Measurements from ENCODE around the gene UBE2G1. TPM values are rescaled to one million over a fixed set of nuclear protein-coding genes. Genes with fewer than 3 reads are reported as not detected.
A peak's percentile ranks its signal among the peaks of the same experiment; 100 is the strongest.

The UBE2G1 gene
- total and polyA plus RNA-seq, 9 donors: 54.4 to 73.9 (median 64.8) TPM

DNA sequence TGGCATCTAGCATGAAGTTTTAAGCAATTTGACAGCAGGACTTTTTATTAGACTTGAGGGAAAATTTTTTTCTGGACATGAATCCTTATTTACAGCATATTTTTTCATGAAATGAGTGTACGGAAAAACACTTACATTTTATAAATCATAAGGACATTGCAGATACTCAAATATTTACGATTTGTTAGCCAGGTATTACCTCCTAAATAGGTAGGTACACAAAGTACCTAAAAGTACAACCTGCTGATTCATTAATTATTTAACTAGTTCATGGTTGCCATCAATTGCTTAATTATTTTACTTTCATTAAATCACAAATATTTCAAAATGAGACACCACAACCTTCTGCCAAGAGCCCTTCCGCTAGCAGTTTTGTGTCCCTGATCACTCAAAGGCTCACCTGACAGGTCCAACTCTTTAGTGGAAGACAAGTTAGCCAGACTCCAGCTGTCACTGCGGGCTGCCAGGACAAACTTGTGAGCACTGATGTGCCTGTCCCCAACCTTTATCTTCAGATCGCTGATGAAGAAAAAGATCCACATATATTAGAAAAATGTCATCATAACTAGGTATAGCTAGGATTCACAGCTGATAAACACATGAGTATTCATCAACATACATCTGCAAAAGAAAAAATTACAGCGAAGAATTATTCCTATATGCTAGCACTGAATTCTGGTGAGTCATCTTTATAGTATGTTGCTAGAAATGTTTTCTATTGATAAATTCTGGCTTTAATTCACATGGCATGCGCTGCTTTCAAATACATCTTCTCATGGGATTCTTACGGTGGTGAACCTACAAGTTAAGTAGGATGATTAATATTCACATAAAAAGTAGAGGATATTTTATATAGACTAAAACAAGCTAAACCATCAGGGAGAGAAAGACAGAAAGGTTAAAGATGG is 130.8 kb downstream of the UBE2G1 start:
- WGBS (ENCODE audit: insufficient coverage): no CpG with 5 or more reads among the region's 8 CpGs
- peaks cover 7% of the 10 kb centered on the region for H3K4me1 ChIP-seq (ENCODE audit: control insufficient read depth, insufficient read depth, low read length)

GRCh38 chr17:4234401-4234800 is 132.1 kb downstream of the UBE2G1 start:
- H3K9me3 ChIP-seq (replicated peaks; ENCODE audit: control insufficient read depth, low read depth, low read length): no peaks in the 10 kb centered on the region
- no peak overlapping the region for H3K27ac ChIP-seq (ENCODE audit: low read length)
- no peak overlapping the region for H3K4me3 ChIP-seq (ENCODE audit: low read length)
- H3K36me3 ChIP-seq (ENCODE audit: control insufficient read depth, insufficient read depth, low read length): peaks cover 20% of the 10 kb centered on the region
- peaks cover 10% of the 10 kb centered on the region for H3K4me1 ChIP-seq (ENCODE audit: control insufficient read depth, insufficient read depth, low read length)
- DNase-seq: no peak
- H3K27me3 ChIP-seq (ENCODE audit: control insufficient read depth, insufficient read depth, low read length): no peaks in the 10 kb centered on the region

More for the DNA sequence above, 130.8 kb downstream of the UBE2G1 start:
- Histone ChIP-seq H3K36me3 (ENCODE audit: control insufficient read depth, insufficient read depth, low read length) (peaks cover 29% of the 10 kb centered on the region), H3K27me3 (ENCODE audit: control insufficient read depth, insufficient read depth, low read length) (no peaks in the 10 kb centered on the region), H3K9me3 (replicated peaks; ENCODE audit: control insufficient read depth, low read depth, low read length) (no peaks in the 10 kb centered on the region), H3K27ac (ENCODE audit: low read length) (no peak overlapping the region), H3K4me3 (ENCODE audit: low read length) (no peak overlapping the region)
- DNase-seq: peak; percentile 30

GRCh38 chr17:4233668-4234258 is 132.7 kb downstream of the UBE2G1 start:
- WGBS (ENCODE audit: insufficient coverage): 72% methylated on average over 3 of the region's 7 CpGs
- H3K9me3 ChIP-seq (replicated peaks; ENCODE audit: control insufficient read depth, low read depth, low read length): no peaks in the 10 kb centered on the region
- peaks cover 20% of the 10 kb centered on the region for H3K36me3 ChIP-seq (ENCODE audit: control insufficient read depth, insufficient read depth, low read length)
- no peak overlapping the region for H3K4me3 ChIP-seq (ENCODE audit: low read length)
- DNase-seq: peak; percentile 72
- peaks cover 10% of the 10 kb centered on the region for H3K4me1 ChIP-seq (ENCODE audit: control insufficient read depth, insufficient read depth, low read length)
- no peak overlapping the region for H3K27ac ChIP-seq (ENCODE audit: low read length)
- no peaks in the 10 kb centered on the region for H3K27me3 ChIP-seq (ENCODE audit: control insufficient read depth, insufficient read depth, low read length)

DNA sequence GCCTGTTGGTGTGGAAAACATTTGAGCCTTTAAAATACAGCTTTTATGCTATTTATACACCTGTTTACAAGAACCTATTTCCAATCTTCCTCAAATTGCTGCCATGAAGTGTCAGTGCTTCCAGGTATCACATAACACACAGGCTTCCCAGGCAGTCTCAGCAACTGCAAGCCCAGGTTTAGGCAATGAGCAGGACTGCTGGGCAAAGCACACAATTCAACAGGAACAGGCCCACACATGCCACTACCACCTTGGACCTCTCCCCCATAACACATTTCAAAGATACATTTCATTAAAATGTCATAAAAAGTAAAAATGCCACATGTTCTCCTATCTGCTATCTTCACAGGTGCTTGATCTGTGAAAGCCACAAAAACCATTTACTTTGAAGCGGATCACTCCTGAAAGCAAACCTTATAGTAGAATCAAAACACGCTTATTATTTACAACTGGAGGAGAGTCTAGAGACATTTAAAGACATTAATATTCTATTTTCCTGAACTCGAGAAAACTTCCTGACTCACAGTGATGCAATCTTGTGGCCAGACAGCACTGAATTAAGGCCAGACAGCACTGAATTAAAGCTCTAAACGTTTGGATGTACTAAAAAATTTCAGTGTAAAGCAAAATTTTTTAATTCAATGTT is 134.2 kb downstream of the UBE2G1 start:
- no peaks in the 10 kb centered on the region for H3K27me3 ChIP-seq (ENCODE audit: control insufficient read depth, insufficient read depth, low read length)
- H3K27ac ChIP-seq (ENCODE audit: low read length): no peak overlapping the region
- H3K4me1 ChIP-seq (ENCODE audit: control insufficient read depth, insufficient read depth, low read length): peaks cover 10% of the 10 kb centered on the region
- peaks cover 23% of the 10 kb centered on the region for H3K36me3 ChIP-seq (ENCODE audit: control insufficient read depth, insufficient read depth, low read length)
- no peak overlapping the region for H3K4me3 ChIP-seq (ENCODE audit: low read length)
- H3K9me3 ChIP-seq (replicated peaks; ENCODE audit: control insufficient read depth, low read depth, low read length): no peaks in the 10 kb centered on the region
- no peak for DNase-seq
- no CpG with 5 or more reads among the region's 4 CpGs for WGBS (ENCODE audit: insufficient coverage)

- WGBS (ENCODE audit: insufficient coverage): no CpG with 5 or more reads among the region's 8 CpGs
- Histone ChIP-seq H3K27ac (ENCODE audit: low read length) (peak overlapping the region; percentile 71), H3K36me3 (ENCODE audit: control insufficient read depth, insufficient read depth, low read length) (peaks cover 22% of the 10 kb centered on the region), H3K4me3 (ENCODE audit: low read length) (no peak overlapping the region), H3K9me3 (replicated peaks; ENCODE audit: control insufficient read depth, low read depth, low read length) (no peaks in the 10 kb centered on the region), H3K27me3 (ENCODE audit: control insufficient read depth, insufficient read depth, low read length) (no peaks in the 10 kb centered on the region), H3K4me1 (ENCODE audit: control insufficient read depth, insufficient read depth, low read length) (peaks cover 10% of the 10 kb centered on the region)
- DNase-seq: peak; percentile 97
These were observed 136.6 kb downstream of the UBE2G1 start for GRCh38 chr17:4229627-4230541.

DNA sequence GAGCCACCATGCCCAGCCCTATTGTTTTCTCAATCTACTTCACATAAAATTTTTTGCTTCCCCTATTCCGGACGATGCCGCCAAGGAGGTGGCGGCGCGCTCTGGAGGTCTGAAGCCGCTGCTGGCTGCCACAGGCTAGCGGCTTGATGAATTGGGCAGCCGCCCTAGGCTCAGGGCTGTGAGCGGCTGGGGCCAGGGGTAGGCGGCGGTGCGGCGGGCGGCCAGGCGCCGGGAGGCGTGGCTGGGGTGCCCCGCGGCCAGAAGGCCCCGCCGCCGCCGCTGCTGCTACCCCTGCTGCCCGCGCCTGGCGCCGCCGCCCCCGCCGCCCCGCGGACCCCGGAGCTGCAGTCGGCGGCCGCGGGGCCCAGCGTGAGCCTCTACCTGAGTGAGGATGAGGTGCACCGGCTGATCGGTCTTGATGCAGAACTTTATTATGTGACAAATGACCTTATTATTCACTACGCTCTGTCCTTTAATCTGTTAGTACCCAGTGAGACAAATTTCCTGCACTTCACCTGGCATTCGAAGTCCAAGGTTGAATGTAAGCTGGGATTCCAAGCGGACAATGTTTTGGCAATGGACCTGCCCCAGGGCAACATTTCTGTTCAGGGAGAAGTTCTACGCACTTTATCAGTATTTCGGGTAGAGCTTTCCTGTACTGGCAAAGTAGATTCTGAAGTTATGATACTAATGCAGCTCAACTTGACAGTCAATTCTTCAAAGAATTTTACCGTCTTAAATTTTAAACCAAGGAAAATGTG is 144.4 kb downstream of the UBE2G1 start:
- WGBS (ENCODE audit: insufficient coverage): 76% methylated on average over 22 of the region's 47 CpGs
- no peak for DNase-seq
- no peaks in the 10 kb centered on the region for H3K9me3 ChIP-seq (replicated peaks; ENCODE audit: control insufficient read depth, low read depth, low read length)
- peaks cover 14% of the 10 kb centered on the region for H3K36me3 ChIP-seq (ENCODE audit: control insufficient read depth, insufficient read depth, low read length)
- H3K27ac ChIP-seq (ENCODE audit: low read length): no peak overlapping the region
- H3K27me3 ChIP-seq (ENCODE audit: control insufficient read depth, insufficient read depth, low read length): no peaks in the 10 kb centered on the region
- no peak overlapping the region for H3K4me3 ChIP-seq (ENCODE audit: low read length)
- no peaks in the 10 kb centered on the region for H3K4me1 ChIP-seq (ENCODE audit: control insufficient read depth, insufficient read depth, low read length)

DNA sequence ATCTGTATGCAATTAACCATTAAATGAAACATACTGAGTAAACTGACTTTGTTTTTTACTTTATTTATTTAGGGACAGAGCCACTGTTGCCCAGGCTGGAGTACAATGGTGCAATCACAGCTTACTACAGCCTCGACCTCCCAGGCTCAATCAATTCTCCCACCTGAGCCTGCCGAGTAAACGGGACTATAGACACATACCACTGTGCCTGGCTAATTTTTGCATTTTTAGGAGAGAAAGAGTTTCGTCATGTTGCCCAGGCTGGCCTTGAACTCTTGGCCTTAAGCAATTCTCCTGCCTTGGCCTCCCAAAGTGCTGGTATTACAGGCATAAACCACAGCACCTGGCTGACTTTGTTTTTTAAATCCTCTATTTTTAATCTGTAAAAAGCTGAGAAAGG is 145.3 kb downstream of the UBE2G1 start:
- H3K27me3 ChIP-seq (ENCODE audit: control insufficient read depth, insufficient read depth, low read length): no peaks in the 10 kb centered on the region
- H3K27ac ChIP-seq (ENCODE audit: low read length): no peak overlapping the region
- H3K36me3 ChIP-seq (ENCODE audit: control insufficient read depth, insufficient read depth, low read length): peaks cover 12% of the 10 kb centered on the region
- H3K9me3 ChIP-seq (replicated peaks; ENCODE audit: control insufficient read depth, low read depth, low read length): no peaks in the 10 kb centered on the region
- whole genome bisulfite sequencing (ENCODE audit: insufficient coverage): 81% methylated on average over 3 of the region's 4 CpGs
- DNase-seq: no peak
- no peak overlapping the region for H3K4me3 ChIP-seq (ENCODE audit: low read length)
- H3K4me1 ChIP-seq (ENCODE audit: control insufficient read depth, insufficient read depth, low read length): no peaks in the 10 kb centered on the region

GRCh38 chr17:4220655-4221054 is 145.8 kb downstream of the UBE2G1 start:
- Histone ChIP-seq H3K27ac (ENCODE audit: low read length) (peak overlapping the region; percentile 47), H3K4me3 (ENCODE audit: low read length) (no peak overlapping the region), H3K9me3 (replicated peaks; ENCODE audit: control insufficient read depth, low read depth, low read length) (no peaks in the 10 kb centered on the region), H3K4me1 (ENCODE audit: control insufficient read depth, insufficient read depth, low read length) (no peaks in the 10 kb centered on the region), H3K27me3 (ENCODE audit: control insufficient read depth, insufficient read depth, low read length) (no peaks in the 10 kb centered on the region), H3K36me3 (ENCODE audit: control insufficient read depth, insufficient read depth, low read length) (peaks cover 14% of the 10 kb centered on the region)
- DNase-seq: peak; percentile 89
- 10% methylated on average over 3 of the region's 7 CpGs for WGBS (ENCODE audit: insufficient coverage)
